ENCODE results near the gene TMX4.
"Not testable (repeated sequence)": the region's sequence is repeated elsewhere in the genome, so short reads cannot be mapped to it uniquely, and the experiment has no call there.

Gene TMX4

GRCh38 chr20:8032499-8032898 is 12.9 kb upstream of the TMX4 start:
- Histone ChIP-seq H3K4me1 (ENCODE audit: low read depth, poor library complexity, severe bottlenecking) (peaks cover 11% of the 10 kb centered on the region), H3K4me2 (no peak overlapping the region), H3K4me3 (IDR thresholded peaks at IDR 0.05; ENCODE audit: insufficient read depth, low read depth, low read length) (no peak overlapping the region), H3K79me2 (ENCODE audit: insufficient read depth, low read depth) (no peaks in the 10 kb centered on the region), H3K27me3 (ENCODE audit: insufficient read depth, low read depth) (no peaks in the 10 kb centered on the region), H3K36me3 (ENCODE audit: insufficient read depth) (no peaks in the 10 kb centered on the region), H4K20me1 (ENCODE audit: insufficient read depth) (no peaks in the 10 kb centered on the region), H2AFZ (ENCODE audit: low read depth) (no peak overlapping the region), H3K9ac (no peak overlapping the region), H3K27ac (no peak overlapping the region)
- no peak for TF ChIP-seq CTCF (conservative IDR thresholded peaks at IDR 0.05; ENCODE audit: low read depth, low read length)

- H2AFZ ChIP-seq (ENCODE audit: low read depth); H3K4me3 ChIP-seq (IDR thresholded peaks at IDR 0.05; ENCODE audit: insufficient read depth, low read depth, low read length); H3K79me2 ChIP-seq (ENCODE audit: insufficient read depth, low read depth); H3K27me3 ChIP-seq (ENCODE audit: insufficient read depth, low read depth); H3K4me1 ChIP-seq (ENCODE audit: low read depth, poor library complexity, severe bottlenecking); H3K36me3 ChIP-seq (ENCODE audit: insufficient read depth); H4K20me1 ChIP-seq (ENCODE audit: insufficient read depth); H3K9ac ChIP-seq; H3K27ac ChIP-seq; H3K4me2 ChIP-seq: not testable (repeated sequence)
These were observed 12.0 kb upstream of the TMX4 start for GRCh38 chr20:8031539-8031938.

DNA sequence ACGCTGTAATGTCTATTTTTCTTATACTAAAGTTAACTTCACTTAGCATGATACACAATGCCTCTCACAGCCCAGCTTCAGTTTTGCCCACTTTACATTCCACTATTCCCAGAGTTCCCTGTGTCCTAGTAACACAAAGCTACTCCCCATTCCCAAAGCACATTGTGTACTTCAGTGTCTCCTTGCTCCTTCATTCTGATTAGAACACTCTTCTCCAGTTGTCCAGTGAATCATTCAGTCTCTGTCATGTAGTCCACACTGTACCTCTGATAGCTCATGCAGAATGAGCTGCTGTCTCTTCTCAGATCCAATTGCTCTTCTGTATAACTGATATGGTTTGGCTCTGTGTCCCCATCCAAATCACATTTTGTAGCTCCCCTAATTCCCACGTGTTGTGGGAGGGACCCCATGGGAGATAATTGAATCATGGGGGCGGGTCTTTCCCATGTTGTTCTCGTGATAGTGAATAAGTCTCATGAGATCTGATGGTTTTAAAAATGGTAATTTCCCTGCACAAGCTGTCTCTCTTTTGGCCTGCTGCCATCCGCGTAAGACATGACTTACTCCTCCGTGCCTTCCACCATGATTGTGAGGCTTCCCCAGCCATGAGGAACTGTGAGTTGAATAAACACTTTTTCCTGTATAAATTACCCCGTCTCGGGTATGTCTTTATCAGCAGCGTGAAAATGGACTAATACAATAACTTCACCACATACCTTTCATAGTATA is 2.1 kb upstream of the TMX4 start:
- no peak overlapping the region for H2AFZ ChIP-seq (ENCODE audit: low read depth)
- no peak overlapping the region for H3K4me2 ChIP-seq
- peaks cover under 1% of the 10 kb centered on the region; the same call in 1 of the 2 replicates for H3K79me2 ChIP-seq (ENCODE audit: insufficient read depth, low read depth)
- H3K27ac ChIP-seq: no peak overlapping the region
- no peak for TF ChIP-seq CTCF (conservative IDR thresholded peaks at IDR 0.05; ENCODE audit: low read depth, low read length)
- H3K4me1 ChIP-seq (ENCODE audit: low read depth, poor library complexity, severe bottlenecking): peaks cover 19% of the 10 kb centered on the region
- no peaks in the 10 kb centered on the region for H4K20me1 ChIP-seq (ENCODE audit: insufficient read depth)
- H3K36me3 ChIP-seq (ENCODE audit: insufficient read depth): no peaks in the 10 kb centered on the region
- no peaks in the 10 kb centered on the region for H3K27me3 ChIP-seq (ENCODE audit: insufficient read depth, low read depth)
- H3K4me3 ChIP-seq (IDR thresholded peaks at IDR 0.05; ENCODE audit: insufficient read depth, low read depth, low read length): no peak overlapping the region
- no peak overlapping the region for H3K9ac ChIP-seq

DNA sequence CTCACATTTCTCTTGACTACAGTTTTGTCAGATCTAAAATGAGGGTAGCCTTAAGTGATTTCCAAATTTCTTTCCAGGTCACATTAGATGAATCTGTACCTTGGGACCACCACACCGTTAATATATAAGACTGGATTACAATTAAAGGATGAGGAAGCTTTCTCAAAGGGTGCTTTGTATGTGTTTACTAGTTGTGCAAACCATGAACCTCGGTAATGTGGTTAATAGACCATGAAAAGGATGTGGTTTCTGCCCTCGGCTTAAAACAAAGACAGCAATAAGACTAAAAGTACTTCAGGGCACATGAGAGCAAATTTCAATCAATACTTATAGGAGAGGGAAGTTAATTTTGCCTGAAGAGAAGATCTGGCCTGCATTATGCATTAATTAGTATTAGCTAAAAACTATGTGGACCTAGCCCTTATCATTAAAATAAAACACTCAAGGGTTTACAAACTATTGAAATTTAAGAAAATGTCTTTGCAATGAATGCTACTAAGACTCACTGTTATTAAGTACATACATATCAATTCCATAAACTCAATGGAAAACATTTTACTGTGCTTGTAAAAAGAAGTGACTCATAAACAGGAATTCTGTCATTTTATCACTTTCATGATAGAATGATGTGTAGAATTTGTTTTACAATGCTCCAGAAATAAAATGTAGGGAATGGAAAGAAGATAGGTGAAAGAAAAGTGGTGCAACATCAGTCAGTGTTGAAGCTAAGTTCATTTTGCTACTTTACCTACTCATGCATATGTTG is 936 bp upstream of the TMX4 start:
- H2AFZ ChIP-seq (ENCODE audit: low read depth): peak overlapping the region; percentile 67
- TF ChIP-seq CTCF (conservative IDR thresholded peaks at IDR 0.05; ENCODE audit: low read depth, low read length): no peak
- peak overlapping the region; percentile 71 for H3K4me2 ChIP-seq
- H3K36me3 ChIP-seq (ENCODE audit: insufficient read depth): no peaks in the 10 kb centered on the region
- no peak overlapping the region for H3K4me3 ChIP-seq (IDR thresholded peaks at IDR 0.05; ENCODE audit: insufficient read depth, low read depth, low read length)
- H3K4me1 ChIP-seq (ENCODE audit: low read depth, poor library complexity, severe bottlenecking): peaks cover 19% of the 10 kb centered on the region
- peak overlapping the region; percentile 91 for H3K27ac ChIP-seq
- no peaks in the 10 kb centered on the region for H3K27me3 ChIP-seq (ENCODE audit: insufficient read depth, low read depth)
- peaks cover 8% of the 10 kb centered on the region; the same call in 1 of the 2 replicates for H3K79me2 ChIP-seq (ENCODE audit: insufficient read depth, low read depth)
- H4K20me1 ChIP-seq (ENCODE audit: insufficient read depth): no peaks in the 10 kb centered on the region
- peak overlapping the region; percentile 95; the same call in 1 of the 2 replicates for H3K9ac ChIP-seq

- peak overlapping the region; percentile 95; the same call in 1 of the 2 replicates for H3K9ac ChIP-seq
- H3K27ac ChIP-seq: peak overlapping the region; percentile 91
These were observed 362 bp upstream of the TMX4 start for GRCh38 chr20:8019998-8020247.

More at GRCh38 chr20:8019998-8020247, 362 bp upstream of the TMX4 start:
- H3K4me3 ChIP-seq (IDR thresholded peaks at IDR 0.05; ENCODE audit: insufficient read depth, low read depth, low read length): no peak overlapping the region
- H3K36me3 ChIP-seq (ENCODE audit: insufficient read depth): no peaks in the 10 kb centered on the region
- peak overlapping the region; percentile 71 for H3K4me2 ChIP-seq
- peak overlapping the region; percentile 67 for H2AFZ ChIP-seq (ENCODE audit: low read depth)
- H3K79me2 ChIP-seq (ENCODE audit: insufficient read depth, low read depth): peaks cover 9% of the 10 kb centered on the region; the same call in 1 of the 2 replicates
- TF ChIP-seq CTCF (conservative IDR thresholded peaks at IDR 0.05; ENCODE audit: low read depth, low read length): no peak
- H4K20me1 ChIP-seq (ENCODE audit: insufficient read depth): no peaks in the 10 kb centered on the region
- H3K4me1 ChIP-seq (ENCODE audit: low read depth, poor library complexity, severe bottlenecking): peaks cover 19% of the 10 kb centered on the region
- no peaks in the 10 kb centered on the region for H3K27me3 ChIP-seq (ENCODE audit: insufficient read depth, low read depth)
